ENCODE results near the gene OCA2.

The OCA2 gene

DNA sequence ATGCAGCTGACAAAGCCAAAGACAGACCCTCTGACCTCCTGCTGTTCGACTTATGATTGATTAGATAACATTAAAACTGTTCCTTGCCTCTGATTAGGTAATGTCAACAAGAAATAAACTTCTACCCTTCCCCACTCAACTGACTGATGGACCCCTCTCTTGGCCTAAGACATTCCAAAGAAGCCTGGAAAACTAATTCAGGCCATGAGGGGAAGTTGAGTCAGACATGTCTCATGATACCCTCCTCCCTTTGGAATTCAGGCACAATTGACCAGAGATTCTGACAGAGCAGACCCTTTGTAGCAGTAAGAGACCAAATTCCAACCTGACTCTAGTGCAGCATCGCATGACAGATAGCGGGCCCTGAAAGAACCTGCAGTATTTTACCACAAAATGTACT is 354.5 kb downstream of the OCA2 start:
- TF ChIP-seq, protein P1, sequence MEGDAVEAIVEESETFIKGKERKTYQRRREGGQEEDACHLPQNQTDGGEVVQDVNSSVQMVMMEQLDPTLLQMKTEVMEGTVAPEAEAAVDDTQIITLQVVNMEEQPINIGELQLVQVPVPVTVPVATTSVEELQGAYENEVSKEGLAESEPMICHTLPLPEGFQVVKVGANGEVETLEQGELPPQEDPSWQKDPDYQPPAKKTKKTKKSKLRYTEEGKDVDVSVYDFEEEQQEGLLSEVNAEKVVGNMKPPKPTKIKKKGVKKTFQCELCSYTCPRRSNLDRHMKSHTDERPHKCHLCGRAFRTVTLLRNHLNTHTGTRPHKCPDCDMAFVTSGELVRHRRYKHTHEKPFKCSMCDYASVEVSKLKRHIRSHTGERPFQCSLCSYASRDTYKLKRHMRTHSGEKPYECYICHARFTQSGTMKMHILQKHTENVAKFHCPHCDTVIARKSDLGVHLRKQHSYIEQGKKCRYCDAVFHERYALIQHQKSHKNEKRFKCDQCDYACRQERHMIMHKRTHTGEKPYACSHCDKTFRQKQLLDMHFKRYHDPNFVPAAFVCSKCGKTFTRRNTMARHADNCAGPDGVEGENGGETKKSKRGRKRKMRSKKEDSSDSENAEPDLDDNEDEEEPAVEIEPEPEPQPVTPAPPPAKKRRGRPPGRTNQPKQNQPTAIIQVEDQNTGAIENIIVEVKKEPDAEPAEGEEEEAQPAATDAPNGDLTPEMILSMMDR (IDR thresholded peaks at IDR 0.05; ENCODE audit: insufficient read depth, missing control alignments) = no peak
- DNase-seq (ENCODE audit: insufficient read length, low spot score) (no peak), FAIRE-seq (no peak)

DNA sequence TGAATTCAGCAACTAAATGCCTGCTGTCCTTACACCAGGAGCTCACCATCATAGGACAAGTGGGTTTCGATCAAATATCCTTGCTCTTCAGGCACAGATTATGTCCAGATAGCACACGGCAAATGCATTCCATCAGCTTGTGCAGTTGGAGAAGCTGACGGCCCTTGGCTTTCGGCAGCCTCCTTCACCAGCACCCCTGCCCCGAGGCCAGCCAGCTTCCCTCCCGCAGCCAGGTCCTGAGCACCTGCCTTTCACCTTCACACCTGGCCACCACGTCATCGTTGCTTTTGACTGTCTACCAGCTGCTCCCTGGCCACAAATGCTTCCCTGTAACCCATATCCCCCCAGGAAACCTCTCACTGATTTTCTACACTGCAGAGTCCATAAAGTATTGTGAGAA is 355.5 kb downstream of the OCA2 start:
- no peak for DNase-seq (ENCODE audit: insufficient read length, low spot score)
- TF ChIP-seq, protein P1 (IDR thresholded peaks at IDR 0.05; ENCODE audit: insufficient read depth, missing control alignments) = no peak
- FAIRE-seq = no peak

DNA sequence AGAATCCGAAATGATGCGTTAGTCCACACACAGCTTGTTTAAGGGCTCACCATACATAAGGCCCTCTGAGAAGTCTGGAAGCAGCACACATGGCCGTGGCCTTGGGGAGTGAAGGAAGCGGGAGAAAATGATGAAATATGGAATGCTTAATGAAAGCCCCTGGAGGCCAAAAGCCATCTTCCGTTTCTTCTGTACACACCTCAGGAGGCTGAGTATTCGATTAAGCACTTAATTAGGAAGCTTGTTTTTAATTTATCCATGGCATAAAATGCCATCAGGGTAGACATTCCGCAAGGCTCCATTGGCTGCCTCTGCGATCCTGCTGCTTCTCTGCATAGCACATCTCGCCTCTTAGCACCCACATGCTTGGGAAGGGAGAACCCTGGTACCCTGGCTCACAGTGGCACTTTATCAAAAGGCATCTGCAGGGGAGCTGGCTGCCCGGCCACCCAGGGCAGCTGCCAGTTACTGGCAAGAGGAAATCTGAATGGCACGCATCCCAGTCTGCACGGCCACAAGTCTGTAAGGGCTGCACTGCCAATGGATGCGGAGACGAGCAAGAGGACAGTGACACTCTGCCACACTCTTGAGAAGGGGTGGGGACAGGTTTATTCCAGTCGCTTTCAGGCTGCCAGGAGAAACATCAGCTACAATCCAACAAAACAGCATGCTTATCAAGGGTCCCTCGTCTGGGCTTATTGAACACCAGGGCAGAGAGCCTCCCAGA is 356.2 kb downstream of the OCA2 start:
- FAIRE-seq (no peak), DNase-seq (ENCODE audit: insufficient read length, low spot score) (no peak)
- TF ChIP-seq, protein P1 (IDR thresholded peaks at IDR 0.05; ENCODE audit: insufficient read depth, missing control alignments) = no peak

DNA sequence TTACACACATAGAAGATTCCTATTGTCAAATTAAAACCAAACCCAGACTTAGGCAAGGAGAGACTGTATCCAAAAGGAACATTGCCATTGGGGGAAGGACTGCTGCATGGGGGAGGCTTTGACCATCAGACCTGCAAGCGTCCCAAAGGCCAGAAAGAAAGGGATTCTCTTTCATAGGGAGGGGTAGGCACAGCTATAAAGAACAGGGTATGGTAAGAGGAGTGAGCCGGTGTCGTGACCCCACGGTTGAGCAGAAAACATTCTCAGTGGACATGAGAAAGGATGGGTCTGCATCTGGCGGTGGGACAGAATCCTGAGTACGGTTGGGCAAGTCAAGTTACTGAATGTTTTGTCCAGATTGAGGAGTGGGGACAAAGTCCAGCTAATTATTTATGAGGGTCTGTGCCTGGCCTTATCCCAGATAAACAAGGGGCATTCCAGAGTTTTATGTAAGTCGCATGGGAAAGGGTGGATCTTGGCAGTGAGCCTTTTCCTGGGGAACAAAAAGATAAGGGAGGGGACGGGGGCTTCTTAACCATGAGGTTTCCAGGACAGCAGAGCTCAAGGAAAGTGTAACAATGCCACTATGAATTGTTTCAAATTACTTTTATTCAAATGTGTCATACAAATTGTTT is 357.8 kb downstream of the OCA2 start:
- TF ChIP-seq, protein P1 (IDR thresholded peaks at IDR 0.05; ENCODE audit: insufficient read depth, missing control alignments) = no peak
- FAIRE-seq = no peak
- DNase-seq (ENCODE audit: insufficient read length, low spot score) = no peak

DNA sequence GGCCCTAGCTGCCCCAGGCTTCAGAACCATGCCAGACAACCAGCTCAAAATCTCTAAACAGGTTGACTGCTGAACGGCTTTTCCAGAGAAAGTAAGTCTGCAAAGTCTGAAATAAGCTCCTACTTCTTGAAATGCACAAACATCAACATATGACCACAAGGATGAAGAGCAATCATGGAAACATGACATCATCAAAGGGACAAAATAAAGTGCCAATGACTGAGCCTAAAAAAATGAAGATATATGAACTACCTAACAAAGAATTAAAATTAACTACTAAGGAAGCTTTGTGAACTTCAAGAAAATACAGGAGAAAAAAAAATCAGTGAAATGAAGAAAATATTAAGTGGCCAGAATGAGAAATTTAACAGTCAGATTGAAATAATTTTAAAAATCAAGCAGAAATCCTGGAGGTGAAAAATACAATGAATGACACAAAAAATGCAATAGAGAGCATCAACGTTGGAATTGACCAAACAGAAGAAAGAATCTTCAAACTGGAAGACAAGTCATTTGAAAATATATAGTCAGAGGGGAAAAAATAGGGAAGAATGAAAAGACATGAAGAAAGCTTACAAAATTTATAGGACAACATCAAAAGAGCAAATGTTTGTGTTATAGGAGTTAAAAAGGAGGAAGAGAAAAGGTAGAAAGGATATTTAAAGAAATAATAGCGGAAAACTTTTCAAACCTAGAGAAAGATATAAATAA is 364.2 kb downstream of the OCA2 start:
- TF ChIP-seq, protein P1 (IDR thresholded peaks at IDR 0.05; ENCODE audit: insufficient read depth, missing control alignments) = no peak
- FAIRE-seq = no peak
- DNase-seq (ENCODE audit: insufficient read length, low spot score) = no peak

DNA sequence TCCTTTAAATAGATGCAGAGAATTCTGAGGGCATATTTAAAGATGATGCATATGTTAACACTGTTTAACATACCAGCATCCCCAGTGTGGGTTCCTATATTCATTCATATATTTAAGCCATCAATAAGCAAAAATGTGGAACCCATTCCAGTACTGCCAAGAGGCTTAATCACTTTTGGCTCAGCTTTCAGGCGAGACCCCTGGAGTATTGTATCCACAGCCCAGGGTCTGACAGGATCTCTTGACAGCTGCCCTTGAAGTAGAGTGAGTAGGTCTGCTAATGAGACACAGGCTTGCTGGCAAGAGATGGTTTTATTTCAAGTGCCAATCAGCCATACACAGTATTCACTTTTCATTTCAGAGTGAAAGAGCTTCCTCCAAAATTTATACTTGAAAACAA is 367.3 kb downstream of the OCA2 start:
- DNase-seq (ENCODE audit: insufficient read length, low spot score) (no peak), FAIRE-seq (no peak)
- TF ChIP-seq, protein P1 (IDR thresholded peaks at IDR 0.05; ENCODE audit: insufficient read depth, missing control alignments) = no peak

Measured in D721Med (cell line).